ENCODE measurements around the gene RARG. TPM values are rescaled to one million over a fixed set of nuclear protein-coding genes. Genes with fewer than 3 reads are reported as not detected.
A peak's percentile ranks its signal among the peaks of the same experiment; 100 is the strongest.
"Not testable (repeated sequence)": the region's sequence is repeated elsewhere in the genome, so short reads cannot be mapped to it uniquely, and the experiment has no call there.

The RARG gene
- polyA plus RNA-seq, 6 donors from 2014 or later: 0.78 to 2.2 (median 1.3) TPM; not detected in 2

- H3K27me3 Mint-ChIP-seq: no peaks in the 10 kb centered on the region
- H3K36me3 Mint-ChIP-seq: peaks cover 0 to 6% of the 10 kb centered on the region in 2 donors
- ATAC-seq (ENCODE audit: low read depth in 2 of 2) (no peak), DNase-seq (no peak)
- H3K4me3 Mint-ChIP-seq: peak overlapping the region; percentile 82 to 98 (median 91)
- no peaks in the 10 kb centered on the region for H3K9me3 Mint-ChIP-seq
- peaks cover 47 to 85% (median 51%) of the 10 kb centered on the region in 3 donors for H3K4me1 Mint-ChIP-seq
- H3K27ac Mint-ChIP-seq: peak overlapping the region; percentile 31 to 95 (median 82)
These were observed 26.1 kb downstream of the RARG start for GRCh38 chr12:53205747-53206419.

GRCh38 chr12:53204351-53204750 lies 27.7 kb downstream of the RARG start:
- Mint-ChIP-seq H3K36me3 (peaks cover 0 to 6% of the 10 kb centered on the region in 2 donors), H3K9me3 (no peaks in the 10 kb centered on the region), H3K27me3 (no peaks in the 10 kb centered on the region), H3K4me1 (peaks cover 57 to 84% (median 64%) of the 10 kb centered on the region in 3 donors), H3K27ac (peak overlapping the region in 1 of 6 donors; percentile 41), H3K4me3 (peak overlapping the region in 5 of 8 donors; percentile 24 to 98 (median 56))
- DNase-seq: no peak
- no peak for ATAC-seq (ENCODE audit: low read depth in 2 of 2)

- not testable (repeated sequence) for H3K27ac Mint-ChIP-seq; H3K36me3 Mint-ChIP-seq; H3K9me3 Mint-ChIP-seq; ATAC-seq (ENCODE audit: low read depth in 2 of 2); H3K27me3 Mint-ChIP-seq; H3K4me3 Mint-ChIP-seq; DNase-seq
- H3K4me1 Mint-ChIP-seq: peaks cover 56 to 82% (median 61%) of the 10 kb centered on the region in 3 donors
These were observed 29.7 kb downstream of the RARG start for GRCh38 chr12:53202316-53202715.

GRCh38 chr12:53201639-53202038 lies 30.4 kb downstream of the RARG start:
- Mint-ChIP-seq H3K4me1 (peaks cover 53 to 82% (median 54%) of the 10 kb centered on the region in 3 donors), H3K9me3 (no peaks in the 10 kb centered on the region), H3K4me3 (peak overlapping the region in 4 of 8 donors; percentile 32 to 89 (median 62)), H3K27me3 (no peaks in the 10 kb centered on the region), H3K27ac (peak overlapping the region in 1 of 6 donors; percentile 78), H3K36me3 (peaks cover 0 to 5% of the 10 kb centered on the region in 2 donors)
- ATAC-seq (ENCODE audit: low read depth in 2 of 2) (no peak), DNase-seq (no peak)

- ATAC-seq (ENCODE audit: low read depth in 2 of 2) (no peak), DNase-seq (no peak)
- peak overlapping the region; percentile 44 to 89 (median 81) for H3K4me3 Mint-ChIP-seq
- H3K36me3 Mint-ChIP-seq: peaks cover 0 to 9% of the 10 kb centered on the region in 2 donors
- H3K27me3 Mint-ChIP-seq: no peaks in the 10 kb centered on the region
- H3K4me1 Mint-ChIP-seq: peaks cover 49 to 81% (median 50%) of the 10 kb centered on the region in 3 donors
- H3K9me3 Mint-ChIP-seq: no peaks in the 10 kb centered on the region
- H3K27ac Mint-ChIP-seq: peak overlapping the region; percentile 44 to 91 (median 84)
These were observed 30.9 kb downstream of the RARG start for GRCh38 chr12:53201177-53201541.

GRCh38 chr12:53200458-53201176 lies 31.4 kb downstream of the RARG start:
- peak; percentile 70 to 73 for ATAC-seq (ENCODE audit: low read depth in 2 of 2)
- H3K9me3 Mint-ChIP-seq: no peaks in the 10 kb centered on the region
- H3K4me1 Mint-ChIP-seq: peaks cover 47 to 75% (median 48%) of the 10 kb centered on the region in 3 donors
- H3K4me3 Mint-ChIP-seq: peak overlapping the region; percentile 44 to 89 (median 84)
- no peaks in the 10 kb centered on the region for H3K27me3 Mint-ChIP-seq
- peak; percentile 57 for DNase-seq
- H3K27ac Mint-ChIP-seq: peak overlapping the region; percentile 44 to 92 (median 86)
- peaks cover 0 to 13% of the 10 kb centered on the region in 2 donors for H3K36me3 Mint-ChIP-seq

- H3K27ac Mint-ChIP-seq: peak overlapping the region in 5 of 6 donors; percentile 52 to 92 (median 82)
- peaks cover 44 to 70% (median 47%) of the 10 kb centered on the region in 3 donors for H3K4me1 Mint-ChIP-seq
- H3K27me3 Mint-ChIP-seq: no peaks in the 10 kb centered on the region
- peaks cover 0 to 19% of the 10 kb centered on the region in 2 donors for H3K36me3 Mint-ChIP-seq
- no peak for ATAC-seq (ENCODE audit: low read depth in 2 of 2)
- no peak for DNase-seq
- H3K9me3 Mint-ChIP-seq: no peaks in the 10 kb centered on the region
- peak overlapping the region; percentile 44 to 89 (median 84) for H3K4me3 Mint-ChIP-seq
These were observed 31.9 kb downstream of the RARG start for GRCh38 chr12:53200107-53200457.

GRCh38 chr12:53199700-53200099 lies 32.3 kb downstream of the RARG start:
- H3K27me3 Mint-ChIP-seq: no peaks in the 10 kb centered on the region
- DNase-seq (no peak), ATAC-seq (ENCODE audit: low read depth in 2 of 2) (no peak)
- H3K4me1 Mint-ChIP-seq: peaks cover 43 to 66% (median 47%) of the 10 kb centered on the region in 3 donors
- H3K27ac Mint-ChIP-seq: peak overlapping the region in 3 of 6 donors; percentile 16 to 78 (median 52)
- peak overlapping the region; percentile 2 to 89 (median 76) for H3K4me3 Mint-ChIP-seq
- H3K36me3 Mint-ChIP-seq: peaks cover 0 to 20% of the 10 kb centered on the region in 2 donors
- no peaks in the 10 kb centered on the region for H3K9me3 Mint-ChIP-seq

GRCh38 chr12:53198486-53199110 lies 33.4 kb downstream of the RARG start:
- ATAC-seq (ENCODE audit: low read depth in 2 of 2) (no peak), DNase-seq (no peak)
- Mint-ChIP-seq H3K27ac (peak overlapping the region; percentile 71 to 93 (median 86)), H3K4me1 (peaks cover 43 to 62% (median 43%) of the 10 kb centered on the region in 3 donors), H3K9me3 (no peaks in the 10 kb centered on the region), H3K36me3 (peaks cover 0 to 21% of the 10 kb centered on the region in 2 donors), H3K4me3 (peak overlapping the region; percentile 2 to 89 (median 74)), H3K27me3 (no peaks in the 10 kb centered on the region)

- peaks cover 43 to 57% (median 50%) of the 10 kb centered on the region in 3 donors for H3K4me1 Mint-ChIP-seq
These were observed 34.9 kb downstream of the RARG start for GRCh38 chr12:53197011-53197640.

GRCh38 chr12:53196486-53196885 lies 35.5 kb downstream of the RARG start:
- H3K4me3 Mint-ChIP-seq: peak overlapping the region in 1 of 8 donors; percentile 38
- ATAC-seq (ENCODE audit: low read depth in 2 of 2): no peak

More at GRCh38 chr12:53197011-53197640, 34.9 kb downstream of the RARG start:
- DNase-seq (no peak), ATAC-seq (ENCODE audit: low read depth in 2 of 2) (peak in 1 of 2 donors; percentile 3)
- H3K9me3 Mint-ChIP-seq: no peaks in the 10 kb centered on the region
- H3K27ac Mint-ChIP-seq: peak overlapping the region in 4 of 6 donors; percentile 33 to 91 (median 62)
- H3K4me3 Mint-ChIP-seq: peak overlapping the region in 5 of 8 donors; percentile 38 to 81 (median 49)
- peaks cover 0 to 28% of the 10 kb centered on the region in 2 donors for H3K36me3 Mint-ChIP-seq
- no peaks in the 10 kb centered on the region for H3K27me3 Mint-ChIP-seq

GRCh38 chr12:53195516-53196420 lies 36.2 kb downstream of the RARG start:
- Mint-ChIP-seq H3K9me3 (no peaks in the 10 kb centered on the region), H3K4me3 (no peak overlapping the region), H3K36me3 (peaks cover 0 to 28% of the 10 kb centered on the region in 2 donors), H3K27ac (peak overlapping the region in 5 of 6 donors; percentile 39 to 97 (median 79)), H3K27me3 (no peaks in the 10 kb centered on the region), H3K4me1 (peaks cover 37 to 48% (median 43%) of the 10 kb centered on the region in 3 donors)
- ATAC-seq (ENCODE audit: low read depth in 2 of 2) (no peak), DNase-seq (no peak)

More at GRCh38 chr12:53196486-53196885, 35.5 kb downstream of the RARG start:
- H3K36me3 Mint-ChIP-seq: peaks cover 0 to 28% of the 10 kb centered on the region in 2 donors
- H3K27ac Mint-ChIP-seq: peak overlapping the region in 2 of 6 donors; percentile 79 to 91
- H3K9me3 Mint-ChIP-seq: no peaks in the 10 kb centered on the region
- H3K27me3 Mint-ChIP-seq: no peaks in the 10 kb centered on the region
- no peak for DNase-seq
- H3K4me1 Mint-ChIP-seq: peaks cover 43 to 51% (median 50%) of the 10 kb centered on the region in 3 donors

Data from naive B cell (primary cell).